HepG2 (cell line): ENCODE measurements around the gene FGA. TPM values are rescaled to one million over a fixed set of nuclear protein-coding genes. Genes with fewer than 3 reads are reported as not detected.

ENCODE experiments used
- ATF1 ChIP-seq: IDR thresholded peaks from 2 replicates; pipeline ENCODE4 v1.6.1; 2016; ENCODE audit warnings: mild to moderate bottlenecking, control low read depth
- FOXO1 ChIP-seq: sonication (generic); formaldehyde crosslinking; IDR thresholded peaks from 2 replicates; pipeline ENCODE4 v1.4.0; 2020; ENCODE audit warnings: missing genetic modification reagents
- ISL2 ChIP-seq: sonication (generic); formaldehyde crosslinking; IDR thresholded peaks from 2 replicates; pipeline ENCODE4 v1.5.0; 2020; ENCODE audit warnings: missing genetic modification reagents
- JUN ChIP-seq: sonication (generic); formaldehyde crosslinking; IDR thresholded peaks from 2 replicates; pipeline ENCODE4 v1.4.0; 2020; ENCODE audit warnings: mild to moderate bottlenecking, missing genetic modification reagents
- KDM4B ChIP-seq: sonication (generic); formaldehyde crosslinking; IDR thresholded peaks from 2 replicates; pipeline ENCODE4 v1.4.0; 2020; ENCODE audit warnings: missing genetic modification reagents
- MIER2 ChIP-seq: IDR thresholded peaks from 2 replicates; pipeline ENCODE4 v1.6.1; 2016; ENCODE audit warnings: missing biosample characterization, missing genetic modification reagents
- MTA3 ChIP-seq: sonication (generic); formaldehyde crosslinking; IDR thresholded peaks from 2 replicates; pipeline ENCODE4 v1.4.0; 2020; ENCODE audit warnings: missing genetic modification reagents
- NFRKB ChIP-seq: fragments of 450-650 bp; IDR thresholded peaks from 2 replicates; pipeline ENCODE4 v1.6.1; 2017
- REL ChIP-seq: sonication (generic); formaldehyde crosslinking; conservative IDR thresholded peaks from 2 replicates; pipeline ENCODE4 v1.8.0; 2022; ENCODE audit warnings: mild to moderate bottlenecking, missing genetic modification reagents, moderate library complexity
- SMAD3 ChIP-seq: sonication (generic); formaldehyde crosslinking; IDR thresholded peaks from 2 replicates; pipeline ENCODE4 v1.4.0; 2020; ENCODE audit warnings: missing genetic modification reagents
- SRSF4 ChIP-seq: fragments of 200-400 bp; formaldehyde crosslinking; IDR thresholded peaks from one replicate; pipeline ENCODE4 v1.6.1; 2018; ENCODE audit warnings: mild to moderate bottlenecking, low read depth, low read length, moderate library complexity; ENCODE audit not compliant: poor library complexity, severe bottlenecking
- TMF1 ChIP-seq: sonication (generic); formaldehyde crosslinking; IDR thresholded peaks from 2 replicates; pipeline ENCODE4 v1.8.1; 2022; ENCODE audit warnings: low read depth, missing genetic modification reagents
- TOE1 ChIP-seq: sonication (generic); formaldehyde crosslinking; IDR thresholded peaks from 2 replicates; pipeline ENCODE4 v1.4.0; 2020; ENCODE audit warnings: mild to moderate bottlenecking, missing genetic modification reagents
- U2AF2 ChIP-seq: fragments of 200-400 bp; formaldehyde crosslinking; IDR thresholded peaks from 2 replicates; pipeline ENCODE4 v1.6.1; 2017; ENCODE audit warnings: low read depth, mild to moderate bottlenecking, low read length
- ZMAT5 ChIP-seq: sonication (generic); formaldehyde crosslinking; IDR thresholded peaks from 2 replicates; pipeline ENCODE4 v1.5.0; 2020; ENCODE audit warnings: mild to moderate bottlenecking, low read depth, missing genetic modification reagents, borderline replicate concordance
- ZNF232 ChIP-seq: sonication (generic); formaldehyde crosslinking; IDR thresholded peaks from 2 replicates; pipeline ENCODE4 v1.4.0; 2020; ENCODE audit warnings: missing genetic modification reagents, borderline replicate concordance
- ZNF333 ChIP-seq: sonication (generic); formaldehyde crosslinking; IDR thresholded peaks from 2 replicates; pipeline ENCODE4 v1.4.0; 2020; ENCODE audit warnings: mild to moderate bottlenecking, missing genetic modification reagents, borderline replicate concordance
- ZNF569 ChIP-seq: sonication (generic); formaldehyde crosslinking; IDR thresholded peaks from 2 replicates; pipeline ENCODE4 v1.5.0; 2020; ENCODE audit warnings: mild to moderate bottlenecking, missing genetic modification reagents, moderate library complexity, borderline replicate concordance
- ZNF660 ChIP-seq: sonication (generic); formaldehyde crosslinking; IDR thresholded peaks from 2 replicates; pipeline ENCODE4 v1.5.1; 2020; ENCODE audit warnings: mild to moderate bottlenecking, low read depth, missing genetic modification reagents, borderline replicate concordance
- ZNF788 ChIP-seq: sonication (generic); formaldehyde crosslinking; IDR thresholded peaks from 2 replicates; pipeline ENCODE4 v1.5.0; 2020; ENCODE audit warnings: mild to moderate bottlenecking, missing genetic modification reagents, borderline replicate concordance
- polyA plus RNA-seq, 8 experiments: library from polyadenylated mRNA; depleted of rRNA in 3 of 8; stranded (reverse) in 7 of 8; unstranded in 1 of 8; fragments of >200 nt; fragmentation: Illumina TruSeq in 4 of 8; extraction: Trizol in 4 of 8; gene quantifications; 2 replicates each; pipeline versions ENCODE4 v1.2.1 to v1.2.3, GENCODE V29; 2011 to 2016; ENCODE audit warnings: low read depth in 4 of 8, missing spikeins in 1 of 8, mixed read lengths in 1 of 8; ENCODE audit not compliant: insufficient read depth in 1 of 8
- total RNA-seq, 5 experiments: library from RNA; depleted of rRNA; stranded (reverse); fragments of >200 nt; fragmentation: Illumina TruSeq; extraction: Trizol; gene quantifications; 2 replicates each; pipeline ENCODE4 v1.2.3, GENCODE V29; 2016; ENCODE audit warnings: low read depth in 1 of 5
- TF ChIP-seq, protein P1 (sequence below): sonication (generic); formaldehyde crosslinking; IDR thresholded peaks from 2 replicates; pipeline ENCODE4 v1.5.1; 2020; ENCODE audit warnings: missing genetic modification reagents, mild to moderate bottlenecking, borderline replicate concordance
- TF ChIP-seq, protein P2 (sequence below): IDR thresholded peaks from 2 replicates; pipeline ENCODE4 v1.6.1; 2016; ENCODE audit warnings: missing compliant biosample characterization, missing genetic modification reagents, borderline replicate concordance
- TF ChIP-seq, protein P3 (sequence below): sonication (generic); formaldehyde crosslinking; IDR thresholded peaks from 2 replicates; pipeline ENCODE4 v1.5.1; 2020; ENCODE audit warnings: missing genetic modification reagents, mild to moderate bottlenecking, borderline replicate concordance
- TF ChIP-seq, protein P4 (sequence below): IDR thresholded peaks from 2 replicates; pipeline ENCODE4 v1.6.1; 2016

Gene FGA
- total and polyA plus RNA-seq, 2 of the 13 experiments (the other 11 are each of a cell fraction or from before 2014, with no cell fraction given), result 640 to 1,523 TPM

GRCh38 chr4:154590329-154591006, at the start of gene FGA (continued):
- TF ChIP-seq, protein P1, sequence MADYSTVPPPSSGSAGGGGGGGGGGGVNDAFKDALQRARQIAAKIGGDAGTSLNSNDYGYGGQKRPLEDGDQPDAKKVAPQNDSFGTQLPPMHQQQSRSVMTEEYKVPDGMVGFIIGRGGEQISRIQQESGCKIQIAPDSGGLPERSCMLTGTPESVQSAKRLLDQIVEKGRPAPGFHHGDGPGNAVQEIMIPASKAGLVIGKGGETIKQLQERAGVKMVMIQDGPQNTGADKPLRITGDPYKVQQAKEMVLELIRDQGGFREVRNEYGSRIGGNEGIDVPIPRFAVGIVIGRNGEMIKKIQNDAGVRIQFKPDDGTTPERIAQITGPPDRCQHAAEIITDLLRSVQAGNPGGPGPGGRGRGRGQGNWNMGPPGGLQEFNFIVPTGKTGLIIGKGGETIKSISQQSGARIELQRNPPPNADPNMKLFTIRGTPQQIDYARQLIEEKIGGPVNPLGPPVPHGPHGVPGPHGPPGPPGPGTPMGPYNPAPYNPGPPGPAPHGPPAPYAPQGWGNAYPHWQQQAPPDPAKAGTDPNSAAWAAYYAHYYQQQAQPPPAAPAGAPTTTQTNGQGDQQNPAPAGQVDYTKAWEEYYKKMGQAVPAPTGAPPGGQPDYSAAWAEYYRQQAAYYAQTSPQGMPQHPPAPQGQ (CRISPR knock-in tag), result peak; percentile 50; the same call in 1 of the 2 replicates
- TF ChIP-seq ZNF333 (CRISPR knock-in tag) (no peak; the same call in 1 of the 2 replicates), TMF1 (CRISPR knock-in tag) (no peak), ATF1 (CRISPR knock-in tag) (peak; percentile 83), ISL2 (CRISPR knock-in tag) (peak; percentile 99), FOXO1 (CRISPR knock-in tag) (peak; percentile 99), MIER2 (CRISPR knock-in tag) (peak; percentile 82; the same call in 1 of the 2 replicates), U2AF2 (no peak), ZNF569 (no peak), ZNF660 (CRISPR knock-in tag) (no peak), ZNF788 (CRISPR knock-in tag) (peak; percentile 79; the same call in 1 of the 2 replicates), MTA3 (CRISPR knock-in tag) (no peak), TOE1 (CRISPR knock-in tag) (peak; percentile 68; the same call in 1 of the 2 replicates), REL (CRISPR knock-in tag) (0 out of 2 replicates have a peak, but pooled peaks have one; percentile 46), KDM4B (CRISPR knock-in tag) (peak; percentile 94), JUN (CRISPR knock-in tag) (peak; percentile 60; the same call in 1 of the 2 replicates), ZNF232 (CRISPR knock-in tag) (peak; percentile 78; the same call in 1 of the 2 replicates), NFRKB (no peak), ZMAT5 (no peak), SRSF4 (no peak), SMAD3 (CRISPR knock-in tag) (peak; percentile 96)
- TF ChIP-seq, protein P2, sequence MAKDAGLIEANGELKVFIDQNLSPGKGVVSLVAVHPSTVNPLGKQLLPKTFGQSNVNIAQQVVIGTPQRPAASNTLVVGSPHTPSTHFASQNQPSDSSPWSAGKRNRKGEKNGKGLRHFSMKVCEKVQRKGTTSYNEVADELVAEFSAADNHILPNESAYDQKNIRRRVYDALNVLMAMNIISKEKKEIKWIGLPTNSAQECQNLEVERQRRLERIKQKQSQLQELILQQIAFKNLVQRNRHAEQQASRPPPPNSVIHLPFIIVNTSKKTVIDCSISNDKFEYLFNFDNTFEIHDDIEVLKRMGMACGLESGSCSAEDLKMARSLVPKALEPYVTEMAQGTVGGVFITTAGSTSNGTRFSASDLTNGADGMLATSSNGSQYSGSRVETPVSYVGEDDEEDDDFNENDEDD, result peak; percentile 42; the same call in 1 of the 2 replicates
- TF ChIP-seq, protein P3, sequence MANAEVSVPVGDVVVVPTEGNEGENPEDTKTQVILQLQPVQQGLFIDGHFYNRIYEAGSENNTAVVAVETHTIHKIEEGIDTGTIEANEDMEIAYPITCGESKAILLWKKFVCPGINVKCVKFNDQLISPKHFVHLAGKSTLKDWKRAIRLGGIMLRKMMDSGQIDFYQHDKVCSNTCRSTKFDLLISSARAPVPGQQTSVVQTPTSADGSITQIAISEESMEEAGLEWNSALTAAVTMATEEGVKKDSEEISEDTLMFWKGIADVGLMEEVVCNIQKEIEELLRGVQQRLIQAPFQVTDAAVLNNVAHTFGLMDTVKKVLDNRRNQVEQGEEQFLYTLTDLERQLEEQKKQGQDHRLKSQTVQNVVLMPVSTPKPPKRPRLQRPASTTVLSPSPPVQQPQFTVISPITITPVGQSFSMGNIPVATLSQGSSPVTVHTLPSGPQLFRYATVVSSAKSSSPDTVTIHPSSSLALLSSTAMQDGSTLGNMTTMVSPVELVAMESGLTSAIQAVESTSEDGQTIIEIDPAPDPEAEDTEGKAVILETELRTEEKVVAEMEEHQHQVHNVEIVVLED (CRISPR knock-in tag), result peak; percentile 48; the same call in 1 of the 2 replicates
- TF ChIP-seq, protein P4, sequence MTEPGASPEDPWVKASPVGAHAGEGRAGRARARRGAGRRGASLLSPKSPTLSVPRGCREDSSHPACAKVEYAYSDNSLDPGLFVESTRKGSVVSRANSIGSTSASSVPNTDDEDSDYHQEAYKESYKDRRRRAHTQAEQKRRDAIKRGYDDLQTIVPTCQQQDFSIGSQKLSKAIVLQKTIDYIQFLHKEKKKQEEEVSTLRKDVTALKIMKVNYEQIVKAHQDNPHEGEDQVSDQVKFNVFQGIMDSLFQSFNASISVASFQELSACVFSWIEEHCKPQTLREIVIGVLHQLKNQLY (CRISPR knock-in tag), result peak; percentile 67; the same call in 1 of the 2 replicates
